Activated B cell treated with CpG ODN at 0.5 μM for 24 hours (primary cell): ENCODE data around the gene RAB7B. TPM values are rescaled to one million over a fixed set of nuclear protein-coding genes. Genes with fewer than 3 reads are reported as not detected.

Source experiments
- ATAC-seq: fragments of 200-7000 bp; cut with Tn5 transposase; one replicate; pipeline ENCODE4 v1.10.0; 2021; ENCODE audit warnings: low read depth, mild to moderate bottlenecking, moderate library complexity
- CTCF ChIA-PET: fragments of 350-600 bp; sonication (Branson Sonifier 250); formaldehyde crosslinking; loops from one replicate; lab custom pipeline; 2021; ENCODE audit warnings: antibody characterized with exemption; lab: Charles Lee
- POLR2A ChIA-PET: fragments of 350-600 bp; sonication (Branson Sonifier 250); formaldehyde crosslinking; loops from one replicate; lab custom pipeline; 2021; ENCODE audit warnings: antibody characterized with exemption; lab: Charles Lee
- DNase-seq: peaks from one replicate; pipeline ENCODE4 v3.0.0; 2022
- H3K27ac Mint-ChIP-seq: one replicate; pipeline ENCODE4 v1.8.0; 2020; ENCODE audit warnings: mixed read lengths
- H3K27me3 Mint-ChIP-seq: one replicate; pipeline ENCODE4 v1.8.0; 2021; ENCODE audit warnings: mixed read lengths
- H3K36me3 Mint-ChIP-seq: one replicate; pipeline ENCODE4 v1.8.0; 2021; ENCODE audit warnings: low read depth, mixed read lengths
- H3K4me1 Mint-ChIP-seq: one replicate; pipeline ENCODE4 v1.8.0; 2021; ENCODE audit warnings: mixed read lengths
- H3K4me3 Mint-ChIP-seq: one replicate; pipeline ENCODE4 v1.8.0; 2020; ENCODE audit warnings: mild to moderate bottlenecking, mixed read lengths
- H3K9me3 Mint-ChIP-seq: one replicate; pipeline ENCODE4 v1.8.0; 2020; ENCODE audit warnings: mixed read lengths
- intact Hi-C: fragments of 100-400 bp; cut with micrococcal nuclease; formaldehyde crosslinking; loops from one replicate; pipeline ENCODE4 v1.15.1; 2024
- total RNA-seq: library from RNA; stranded (reverse); gene quantifications from 2 replicates; pipeline ENCODE4 v1.2.3, GENCODE V29; 2022
- TF ChIP-seq, protein P1 (sequence below): fragments of 200-600 bp; IDR thresholded peaks from one replicate; pipeline ENCODE4 v1.8.0; 2022; ENCODE audit warnings: antibody characterized with exemption, mild to moderate bottlenecking

The RAB7B gene
- total RNA-seq, 1 donor from 2014 or later = not detected

DNA sequence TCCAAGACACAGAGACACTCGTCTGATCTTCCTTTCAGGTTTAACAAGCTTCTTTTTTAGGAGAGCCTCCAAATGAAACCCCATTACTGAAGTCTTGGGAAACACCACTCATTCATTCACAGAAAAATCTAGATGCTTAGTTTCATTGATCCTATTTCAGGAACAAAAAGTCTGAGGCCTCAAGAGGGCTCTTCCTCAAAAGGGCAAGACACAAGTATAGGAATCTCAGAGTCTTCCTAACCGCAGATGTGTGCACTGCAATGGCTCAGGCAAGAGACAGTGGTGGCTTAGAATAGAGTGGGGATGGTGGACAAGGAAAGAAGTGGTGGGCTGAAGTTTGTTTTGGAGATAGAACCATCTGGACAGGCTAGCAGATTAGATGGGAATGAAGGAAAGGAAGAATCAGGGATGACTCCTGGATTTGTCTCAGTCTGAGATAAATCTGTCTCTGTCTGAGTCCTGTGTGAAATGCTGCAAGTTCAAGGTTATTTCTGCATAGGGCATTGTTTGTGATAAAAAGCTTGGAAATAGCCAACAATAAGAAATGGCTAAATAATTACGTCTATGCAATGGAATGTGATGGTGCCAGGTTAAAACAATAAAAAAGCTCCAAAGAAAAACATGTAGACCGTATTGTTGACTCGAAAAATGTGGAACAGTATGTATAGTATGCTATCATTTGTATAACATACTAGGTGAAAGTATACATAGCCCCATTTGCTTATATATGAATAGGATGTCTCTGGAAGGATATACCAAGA is 29.4 kb upstream of the RAB7B start:
- H3K27ac Mint-ChIP-seq = peak overlapping the region; percentile 90
- DNase-seq (no peak), ATAC-seq (no peak)
- H3K27me3 Mint-ChIP-seq = no peaks in the 10 kb centered on the region
- intact Hi-C loops = no loop called here
- H3K4me1 Mint-ChIP-seq = peaks cover 68% of the 10 kb centered on the region
- no peak overlapping the region for H3K4me3 Mint-ChIP-seq
- H3K36me3 Mint-ChIP-seq = peaks cover 11% of the 10 kb centered on the region
- TF ChIP-seq, protein P1, sequence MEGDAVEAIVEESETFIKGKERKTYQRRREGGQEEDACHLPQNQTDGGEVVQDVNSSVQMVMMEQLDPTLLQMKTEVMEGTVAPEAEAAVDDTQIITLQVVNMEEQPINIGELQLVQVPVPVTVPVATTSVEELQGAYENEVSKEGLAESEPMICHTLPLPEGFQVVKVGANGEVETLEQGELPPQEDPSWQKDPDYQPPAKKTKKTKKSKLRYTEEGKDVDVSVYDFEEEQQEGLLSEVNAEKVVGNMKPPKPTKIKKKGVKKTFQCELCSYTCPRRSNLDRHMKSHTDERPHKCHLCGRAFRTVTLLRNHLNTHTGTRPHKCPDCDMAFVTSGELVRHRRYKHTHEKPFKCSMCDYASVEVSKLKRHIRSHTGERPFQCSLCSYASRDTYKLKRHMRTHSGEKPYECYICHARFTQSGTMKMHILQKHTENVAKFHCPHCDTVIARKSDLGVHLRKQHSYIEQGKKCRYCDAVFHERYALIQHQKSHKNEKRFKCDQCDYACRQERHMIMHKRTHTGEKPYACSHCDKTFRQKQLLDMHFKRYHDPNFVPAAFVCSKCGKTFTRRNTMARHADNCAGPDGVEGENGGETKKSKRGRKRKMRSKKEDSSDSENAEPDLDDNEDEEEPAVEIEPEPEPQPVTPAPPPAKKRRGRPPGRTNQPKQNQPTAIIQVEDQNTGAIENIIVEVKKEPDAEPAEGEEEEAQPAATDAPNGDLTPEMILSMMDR = no peak
- ChIA-PET CTCF (interaction anchor here (0.8 to 8.3 kb wide), 9 partner anchors 19 to 241 kb away, joined by 3 to 342 read pairs (median 5); no protein-coding TSS in a partner anchor), POLR2A (interaction anchor here (4.5 kb wide), 1 partner anchor 19 kb away, joined by 32 read pairs; no protein-coding TSS in a partner anchor)
- H3K9me3 Mint-ChIP-seq = no peaks in the 10 kb centered on the region

DNA sequence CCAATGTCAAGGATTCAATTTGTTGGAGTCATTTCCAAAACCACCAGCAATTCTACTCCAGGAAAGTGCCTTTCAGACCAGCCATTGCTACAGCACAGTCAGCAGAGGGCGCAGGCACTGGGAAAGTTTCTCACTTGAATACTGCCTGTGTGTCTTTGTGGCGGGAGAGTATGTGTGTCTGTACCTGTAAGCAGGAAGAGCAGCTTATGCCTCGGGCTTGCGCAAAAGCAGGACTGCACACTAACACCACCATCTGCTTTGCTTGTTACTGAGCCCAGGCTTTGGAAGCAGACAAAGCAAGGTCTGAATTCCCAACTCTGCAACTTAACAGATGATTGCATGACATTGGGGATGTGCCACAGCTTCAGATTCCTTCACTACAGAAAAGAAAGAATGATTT is 27.5 kb upstream of the RAB7B start:
- H3K27ac Mint-ChIP-seq = peak overlapping the region; percentile 72
- no peaks in the 10 kb centered on the region for H3K27me3 Mint-ChIP-seq
- DNase-seq = peak; percentile 56
- peaks cover 10% of the 10 kb centered on the region for H3K36me3 Mint-ChIP-seq
- no peaks in the 10 kb centered on the region for H3K9me3 Mint-ChIP-seq
- TF ChIP-seq, protein P1 = peak; percentile 75
- POLR2A ChIA-PET = interaction anchor here (0.6 to 4.5 kb wide), 13 partner anchors 18 to 289 kb away, joined by 3 to 32 read pairs (median 4); no protein-coding TSS in a partner anchor
- peaks cover 51% of the 10 kb centered on the region for H3K4me1 Mint-ChIP-seq
- intact Hi-C loops = loop anchor here (1.0 to 2.0 kb wide), 6 partner anchors 9 to 112 kb away; no protein-coding TSS in a partner anchor
- H3K4me3 Mint-ChIP-seq = no peak overlapping the region
- peak; percentile 79 for ATAC-seq
- CTCF ChIA-PET = interaction anchor here (0.6 to 8.3 kb wide), 34 partner anchors 9 to 239 kb away, joined by 3 to 342 read pairs (median 6); partner anchors contain the start of gene AVPR1B

DNA sequence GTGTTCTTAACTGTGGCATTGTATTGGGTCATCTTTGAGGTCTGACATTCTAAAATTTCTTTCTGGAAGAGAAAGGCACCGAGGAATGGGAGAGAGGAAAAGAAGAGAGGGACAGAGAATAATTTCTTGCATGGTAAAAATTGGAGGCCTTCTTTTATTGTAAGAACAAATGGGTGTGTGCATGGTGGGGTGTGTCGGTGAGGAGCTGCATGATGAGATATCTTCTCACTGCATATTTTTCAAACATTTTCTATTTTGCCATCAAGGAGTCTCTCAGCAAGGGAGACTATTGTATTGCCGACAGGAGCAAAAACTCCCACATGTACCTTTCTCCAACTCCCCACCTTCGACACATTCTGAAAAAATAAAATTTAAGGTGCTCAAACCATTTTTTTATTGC is 27.0 kb upstream of the RAB7B start:
- DNase-seq = no peak

DNA sequence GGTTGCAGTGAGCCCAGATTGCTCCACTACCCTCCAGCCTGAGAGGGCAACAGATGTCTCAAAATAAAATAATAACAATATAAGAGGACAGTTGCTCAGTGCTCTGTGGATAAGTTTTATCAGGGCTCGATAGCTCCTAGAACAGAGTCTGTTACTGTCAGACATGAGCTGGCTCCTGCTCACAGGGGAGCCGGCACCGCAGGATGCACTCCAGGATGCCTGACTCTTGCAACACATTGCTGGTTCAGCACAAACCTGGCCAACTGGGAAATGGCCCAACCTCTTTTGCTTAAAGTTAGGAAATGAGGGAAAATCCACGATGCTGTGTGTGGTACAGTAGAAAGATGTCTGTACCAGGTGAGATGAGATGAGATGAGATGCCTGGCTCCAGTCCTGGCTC is 26.3 kb upstream of the RAB7B start:
- intact Hi-C loops = no loop called here
- no peak for ATAC-seq
- Mint-ChIP-seq H3K27me3 (no peaks in the 10 kb centered on the region), H3K9me3 (no peaks in the 10 kb centered on the region), H3K4me1 (peaks cover 40% of the 10 kb centered on the region), H3K4me3 (no peak overlapping the region), H3K36me3 (peaks cover 1% of the 10 kb centered on the region), H3K27ac (no peak overlapping the region)
- DNase-seq = no peak
- ChIA-PET POLR2A (interaction anchor here (0.6 to 4.5 kb wide), 5 partner anchors 19 to 76 kb away, joined by 3 to 32 read pairs (median 13); no protein-coding TSS in a partner anchor), CTCF (interaction anchor here (1.1 to 8.3 kb wide), 17 partner anchors 8 to 88 kb away, joined by 4 to 342 read pairs (median 10); partner anchors contain the start of gene AVPR1B)
- TF ChIP-seq, protein P1 = no peak

More for the DNA sequence above, 27.0 kb upstream of the RAB7B start:
- intact Hi-C loops = loop anchor here (1.0 to 2.0 kb wide), 6 partner anchors 9 to 111 kb away; no protein-coding TSS in a partner anchor
- Mint-ChIP-seq H3K4me3 (no peak overlapping the region), H3K4me1 (peaks cover 47% of the 10 kb centered on the region), H3K9me3 (no peaks in the 10 kb centered on the region), H3K27ac (no peak overlapping the region), H3K27me3 (no peaks in the 10 kb centered on the region), H3K36me3 (peaks cover 6% of the 10 kb centered on the region)
- ChIA-PET POLR2A (interaction anchor here (0.6 to 4.5 kb wide), 12 partner anchors 18 to 289 kb away, joined by 3 to 32 read pairs (median 5); no protein-coding TSS in a partner anchor), CTCF (interaction anchor here (1.0 to 8.3 kb wide), 29 partner anchors 9 to 111 kb away, joined by 3 to 342 read pairs (median 7); partner anchors contain the start of gene AVPR1B)
- TF ChIP-seq, protein P1 = no peak
- ATAC-seq = no peak
